ENCODE measurements around the gene PINLYP. TPM values are rescaled to one million over a fixed set of nuclear protein-coding genes. Genes with fewer than 3 reads are reported as not detected.

PINLYP gene
- total and polyA plus RNA-seq, 2 of the 13 experiments (the other 11 are each of a cell fraction or from before 2014, with no cell fraction given): 0.21 to 0.24 TPM

- ChIA-PET CTCF (ENCODE audit: low intra/inter-chr PET ratio, low total read pairs) (no interaction called here), POLR2A (interaction anchor here (1.1 kb wide), 1 partner anchor 10 kb away, joined by 3 read pairs; no protein-coding TSS in a partner anchor)
- BruUV-seq (replicated peaks): no TSS peak
- no peak for DNase-seq (ENCODE audit: low spot score)
- intact Hi-C loops (cut with micrococcal nuclease; ENCODE audit: unreplicated experiment) (no loop called here), in situ Hi-C loops (cut with HindIII; ENCODE audit: extremely low pct_ligation_motif_present, low pct_unique_long_range_greater_than_20kb) (no loop called here)
- no peak overlapping the region for H3K27ac ChIP-seq (ENCODE audit: extremely low read length, insufficient read depth, low read length)
- H3K27me3 ChIP-seq (ENCODE audit: control insufficient read depth in 1 of 2, insufficient read depth in 2 of 2, low read length in 2 of 2): no peaks in the 10 kb centered on the region
- H2AFZ ChIP-seq (ENCODE audit: low read length): no peak overlapping the region
- no peak overlapping the region for H3K9ac ChIP-seq (ENCODE audit: insufficient read depth, low read depth, low read length)
- H3K4me2 ChIP-seq (ENCODE audit: low read depth, low read length): no peak overlapping the region
- no peaks in the 10 kb centered on the region for H3K4me1 ChIP-seq (ENCODE audit: insufficient read depth, low read length)
- TF ChIP-seq SNAPC2 (CRISPR knock-in tag; IDR thresholded peaks at IDR 0.05) (no peak), ZNF891 (CRISPR knock-in tag; IDR thresholded peaks at IDR 0.05) (no peak)
- 98% methylated on average over 7 of the region's 7 CpGs for WGBS (ENCODE audit: low lambda C conversion rate)
- no peak for FAIRE-seq
- no peaks in the 10 kb centered on the region for H3K9me3 ChIP-seq (ENCODE audit: low read length)
- peaks cover 10 to 12% of the 10 kb centered on the region in 2 experiments for H3K36me3 ChIP-seq (replicated peaks in 1 of 2; ENCODE audit: control insufficient read depth in 1 of 2, insufficient read depth in 2 of 2, low read length in 2 of 2)
- no peaks in the 10 kb centered on the region for H4K20me1 ChIP-seq (ENCODE audit: insufficient read depth, low read length)
- ATAC-seq: no peak
- no peaks in the 10 kb centered on the region for H3K79me2 ChIP-seq (ENCODE audit: insufficient read depth, low read length)
- H3K4me3 ChIP-seq (replicated peaks in 1 of 3; ENCODE audit: insufficient read depth in 1 of 3, low read depth in 2 of 3, low read length in 3 of 3): no peak overlapping the region
Observed at GRCh38 chr19:43606569-43607229, 31.1 kb downstream of the PINLYP start.

DNA sequence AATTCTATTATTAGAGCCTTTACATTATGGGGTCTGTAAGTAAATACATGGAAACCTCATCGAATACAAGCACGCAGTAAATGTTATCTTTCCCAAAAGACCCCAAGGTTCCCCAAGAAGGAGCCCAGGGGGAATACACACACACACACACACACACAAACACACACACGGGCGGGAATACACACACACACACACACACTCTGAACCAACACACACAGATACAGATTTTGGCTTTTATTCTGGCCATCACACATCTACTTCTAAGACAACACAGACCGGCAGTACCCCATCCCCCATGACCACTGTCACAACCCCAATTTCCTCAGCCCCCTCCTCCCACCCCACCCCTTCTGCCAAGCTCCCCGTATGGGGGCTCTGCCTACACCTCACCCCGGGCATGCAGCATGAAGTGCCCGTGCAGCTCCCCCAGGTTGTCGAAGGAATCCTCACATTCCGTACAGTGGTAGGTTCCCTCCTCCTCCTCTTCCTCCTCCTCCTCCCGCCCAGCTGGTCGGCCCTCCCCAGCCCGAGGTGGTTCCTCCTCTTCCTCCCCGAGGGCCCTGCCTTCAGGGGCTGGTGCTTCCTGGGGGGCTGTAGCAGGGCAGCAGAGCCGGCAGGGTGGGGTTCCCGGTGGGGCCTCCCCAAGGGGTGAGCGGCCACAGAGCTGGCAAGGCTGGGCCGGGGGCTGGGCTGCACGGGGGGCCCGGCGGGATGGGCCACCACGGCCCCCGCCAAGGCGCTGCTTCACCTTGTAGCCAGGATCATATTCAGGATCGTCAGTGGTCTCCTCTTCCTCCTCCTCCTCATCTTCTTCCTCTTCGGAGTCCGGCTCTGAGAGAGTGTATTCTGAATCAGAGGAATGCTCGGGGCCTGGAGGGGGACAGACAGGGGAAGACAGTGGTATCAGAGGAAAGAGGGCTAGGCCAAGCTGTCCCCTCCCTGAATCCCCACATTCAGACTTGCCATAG is 31.9 kb downstream of the PINLYP start:
- no peak overlapping the region for H2AFZ ChIP-seq (ENCODE audit: low read length)
- BruUV-seq (replicated peaks): no TSS peak
- no peak overlapping the region for H3K4me2 ChIP-seq (ENCODE audit: low read depth, low read length)
- peaks cover 16 to 19% of the 10 kb centered on the region in 2 experiments for H3K36me3 ChIP-seq (replicated peaks in 1 of 2; ENCODE audit: control insufficient read depth in 1 of 2, insufficient read depth in 2 of 2, low read length in 2 of 2)
- H3K27ac ChIP-seq (ENCODE audit: extremely low read length, insufficient read depth, low read length): no peak overlapping the region
- ChIA-PET CTCF (ENCODE audit: low intra/inter-chr PET ratio, low total read pairs) (no interaction called here), POLR2A (interaction anchor here (1.1 kb wide), 1 partner anchor 10 kb away, joined by 3 read pairs; no protein-coding TSS in a partner anchor)
- intact Hi-C loops (cut with micrococcal nuclease; ENCODE audit: unreplicated experiment): no loop called here
- no peak overlapping the region for H3K9ac ChIP-seq (ENCODE audit: insufficient read depth, low read depth, low read length)
- H4K20me1 ChIP-seq (ENCODE audit: insufficient read depth, low read length): no peaks in the 10 kb centered on the region
- FAIRE-seq: no peak
- no peak overlapping the region for H3K4me3 ChIP-seq (replicated peaks in 1 of 3; ENCODE audit: insufficient read depth in 1 of 3, low read depth in 2 of 3, low read length in 3 of 3)
- no peak for DNase-seq (ENCODE audit: low spot score)
- TF ChIP-seq RBFOX2 (IDR thresholded peaks at IDR 0.05; ENCODE audit: low read depth, low read length) (0 out of 2 replicates have a peak, but pooled peaks have one; percentile 21), ZBTB37 (CRISPR knock-in tag; IDR thresholded peaks at IDR 0.05) (no peak), AGO2 (optimal IDR thresholded peaks at IDR 0.05; ENCODE audit: low read depth, low read length) (peak; percentile 81)
- H3K79me2 ChIP-seq (ENCODE audit: insufficient read depth, low read length): no peaks in the 10 kb centered on the region
- 97% methylated on average over 15 of the region's 28 CpGs for WGBS (ENCODE audit: low lambda C conversion rate)
- no peaks in the 10 kb centered on the region for H3K27me3 ChIP-seq (ENCODE audit: control insufficient read depth in 1 of 2, insufficient read depth in 2 of 2, low read length in 2 of 2)
- H3K4me1 ChIP-seq (ENCODE audit: insufficient read depth, low read length): no peaks in the 10 kb centered on the region
- H3K9me3 ChIP-seq (ENCODE audit: low read length): no peaks in the 10 kb centered on the region
- in situ Hi-C loops (cut with HindIII; ENCODE audit: extremely low pct_ligation_motif_present, low pct_unique_long_range_greater_than_20kb): no loop called here
- no peak for ATAC-seq

Data from HepG2 (cell line).